Activated CD8-positive, alpha-beta T cell treated with anti-CD3 and anti-CD28 coated beads for 36 hours (primary cell): Measurements from ENCODE around the gene CRELD1. TPM values are rescaled to one million over a fixed set of nuclear protein-coding genes. Genes with fewer than 3 reads are reported as not detected.

ENCODE experiments used
- ATAC-seq: fragments of 200-7000 bp; cut with Tn5 transposase; one replicate; pipeline ENCODE4 v1.10.0; 2021; ENCODE audit warnings: mild to moderate bottlenecking, moderate library complexity
- CTCF ChIA-PET: fragments of 350-600 bp; sonication (Branson Sonifier 250); formaldehyde crosslinking; loops from one replicate; lab custom pipeline; 2021; ENCODE audit warnings: antibody characterized with exemption; lab: Charles Lee
- POLR2A ChIA-PET: fragments of 350-600 bp; sonication (Branson Sonifier 250); formaldehyde crosslinking; loops from one replicate; lab custom pipeline; 2021; ENCODE audit warnings: antibody characterized with exemption; lab: Charles Lee
- DNase-seq: peaks from one replicate; pipeline ENCODE4 v3.0.0-alpha.2; 2020
- H3K27ac Mint-ChIP-seq: one replicate; pipeline ENCODE4 v1.8.0; 2021; ENCODE audit warnings: mild to moderate bottlenecking, mixed read lengths
- H3K27me3 Mint-ChIP-seq: one replicate; pipeline ENCODE4 v1.8.0; 2021; ENCODE audit warnings: mixed read lengths
- H3K36me3 Mint-ChIP-seq: one replicate; pipeline ENCODE4 v1.8.0; 2021; ENCODE audit warnings: low read depth, mixed read lengths
- H3K4me1 Mint-ChIP-seq: one replicate; pipeline ENCODE4 v1.8.0; 2021; ENCODE audit warnings: low read depth, mixed read lengths
- H3K4me3 Mint-ChIP-seq: one replicate; pipeline ENCODE4 v1.8.0; 2021; ENCODE audit warnings: mild to moderate bottlenecking, moderate library complexity, mixed read lengths
- H3K9me3 Mint-ChIP-seq: one replicate; pipeline ENCODE4 v1.8.0; 2021; ENCODE audit warnings: mixed read lengths
- intact Hi-C: fragments of 100-400 bp; cut with micrococcal nuclease; formaldehyde crosslinking; loops from one replicate; pipeline ENCODE4 v1.10.0; 2022
- total RNA-seq, 2 experiments: library from RNA; stranded (reverse); gene quantifications; one replicate each; pipeline ENCODE4 v1.2.3, GENCODE V29; 2021
- TF ChIP-seq, protein P1 (sequence below): fragments of 200-600 bp; IDR thresholded peaks from one replicate; pipeline ENCODE4 v1.8.0; 2022; ENCODE audit warnings: antibody characterized with exemption, mild to moderate bottlenecking

Gene CRELD1
- total RNA-seq, 2 experiments from 2014 or later, result 9.4 to 13.0 TPM

DNA sequence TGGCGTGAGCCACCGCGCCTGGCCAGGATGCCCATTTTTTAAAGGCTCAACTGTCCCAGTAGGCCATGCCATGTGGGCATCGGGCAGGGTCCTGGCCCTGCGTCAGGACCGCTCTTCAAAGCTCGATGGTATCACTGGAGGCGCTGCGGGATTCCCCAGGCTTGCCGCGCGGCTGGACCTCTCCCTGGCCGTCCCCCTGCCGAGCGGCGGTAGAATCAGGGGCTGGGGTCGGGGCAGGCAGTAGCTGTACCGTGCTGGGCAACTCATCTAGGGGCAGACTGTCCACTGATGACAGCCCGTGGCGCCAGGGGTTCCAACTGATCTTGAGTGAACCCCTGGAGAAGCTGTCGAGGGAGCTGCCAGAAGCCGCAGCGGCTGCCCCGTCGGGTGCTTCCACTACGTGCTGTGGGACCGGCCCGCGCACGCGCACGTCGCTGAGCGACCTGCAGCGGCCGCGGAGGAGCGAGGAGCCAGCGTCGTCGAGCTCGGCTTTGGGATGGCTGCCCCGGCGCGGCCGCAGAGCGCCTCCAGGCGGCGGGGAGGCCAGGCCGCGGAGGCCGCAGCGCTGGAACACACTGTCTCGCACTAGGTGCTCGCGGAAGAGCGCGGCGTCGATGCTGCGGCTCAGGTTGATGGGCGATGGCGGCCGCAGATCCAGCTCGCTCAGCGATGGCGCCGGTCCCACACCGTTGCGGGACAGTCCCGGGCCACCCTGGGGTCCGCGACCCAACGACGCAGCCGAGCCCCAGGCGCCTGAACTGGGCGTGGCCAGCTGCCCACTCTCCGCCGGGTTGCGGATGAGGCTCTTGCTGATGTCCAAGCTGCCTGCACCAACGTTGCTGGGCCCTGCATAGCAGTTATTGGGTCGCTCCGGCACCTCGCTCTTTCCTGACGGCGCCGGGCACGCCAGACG lies 12.7 kb downstream of the CRELD1 start:
- H3K4me3 Mint-ChIP-seq, result peak overlapping the region; percentile 78
- TF ChIP-seq, protein P1, sequence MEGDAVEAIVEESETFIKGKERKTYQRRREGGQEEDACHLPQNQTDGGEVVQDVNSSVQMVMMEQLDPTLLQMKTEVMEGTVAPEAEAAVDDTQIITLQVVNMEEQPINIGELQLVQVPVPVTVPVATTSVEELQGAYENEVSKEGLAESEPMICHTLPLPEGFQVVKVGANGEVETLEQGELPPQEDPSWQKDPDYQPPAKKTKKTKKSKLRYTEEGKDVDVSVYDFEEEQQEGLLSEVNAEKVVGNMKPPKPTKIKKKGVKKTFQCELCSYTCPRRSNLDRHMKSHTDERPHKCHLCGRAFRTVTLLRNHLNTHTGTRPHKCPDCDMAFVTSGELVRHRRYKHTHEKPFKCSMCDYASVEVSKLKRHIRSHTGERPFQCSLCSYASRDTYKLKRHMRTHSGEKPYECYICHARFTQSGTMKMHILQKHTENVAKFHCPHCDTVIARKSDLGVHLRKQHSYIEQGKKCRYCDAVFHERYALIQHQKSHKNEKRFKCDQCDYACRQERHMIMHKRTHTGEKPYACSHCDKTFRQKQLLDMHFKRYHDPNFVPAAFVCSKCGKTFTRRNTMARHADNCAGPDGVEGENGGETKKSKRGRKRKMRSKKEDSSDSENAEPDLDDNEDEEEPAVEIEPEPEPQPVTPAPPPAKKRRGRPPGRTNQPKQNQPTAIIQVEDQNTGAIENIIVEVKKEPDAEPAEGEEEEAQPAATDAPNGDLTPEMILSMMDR, result peak; percentile 46
- H3K9me3 Mint-ChIP-seq, result no peaks in the 10 kb centered on the region
- intact Hi-C loops, result no loop called here
- H3K27me3 Mint-ChIP-seq, result no peaks in the 10 kb centered on the region
- peak; percentile 83 for DNase-seq
- ChIA-PET POLR2A (interaction anchor here (0.6 to 1.5 kb wide), 6 partner anchors 8 to 103 kb away, joined by 3 to 14 read pairs (median 5); partner anchors contain the start of genes CRELD1 and JAGN1), CTCF (interaction anchor here (0.6 to 2.0 kb wide), 30 partner anchors 8 to 443 kb away, joined by 3 to 42 read pairs (median 4); partner anchors contain the start of genes ARPC4, CRELD1, FANCD2 and IL17RE)
- H3K36me3 Mint-ChIP-seq, result peaks cover 3% of the 10 kb centered on the region
- peak; percentile 86 for ATAC-seq
- peaks cover 15% of the 10 kb centered on the region for H3K4me1 Mint-ChIP-seq
- peak overlapping the region; percentile 81 for H3K27ac Mint-ChIP-seq

DNA sequence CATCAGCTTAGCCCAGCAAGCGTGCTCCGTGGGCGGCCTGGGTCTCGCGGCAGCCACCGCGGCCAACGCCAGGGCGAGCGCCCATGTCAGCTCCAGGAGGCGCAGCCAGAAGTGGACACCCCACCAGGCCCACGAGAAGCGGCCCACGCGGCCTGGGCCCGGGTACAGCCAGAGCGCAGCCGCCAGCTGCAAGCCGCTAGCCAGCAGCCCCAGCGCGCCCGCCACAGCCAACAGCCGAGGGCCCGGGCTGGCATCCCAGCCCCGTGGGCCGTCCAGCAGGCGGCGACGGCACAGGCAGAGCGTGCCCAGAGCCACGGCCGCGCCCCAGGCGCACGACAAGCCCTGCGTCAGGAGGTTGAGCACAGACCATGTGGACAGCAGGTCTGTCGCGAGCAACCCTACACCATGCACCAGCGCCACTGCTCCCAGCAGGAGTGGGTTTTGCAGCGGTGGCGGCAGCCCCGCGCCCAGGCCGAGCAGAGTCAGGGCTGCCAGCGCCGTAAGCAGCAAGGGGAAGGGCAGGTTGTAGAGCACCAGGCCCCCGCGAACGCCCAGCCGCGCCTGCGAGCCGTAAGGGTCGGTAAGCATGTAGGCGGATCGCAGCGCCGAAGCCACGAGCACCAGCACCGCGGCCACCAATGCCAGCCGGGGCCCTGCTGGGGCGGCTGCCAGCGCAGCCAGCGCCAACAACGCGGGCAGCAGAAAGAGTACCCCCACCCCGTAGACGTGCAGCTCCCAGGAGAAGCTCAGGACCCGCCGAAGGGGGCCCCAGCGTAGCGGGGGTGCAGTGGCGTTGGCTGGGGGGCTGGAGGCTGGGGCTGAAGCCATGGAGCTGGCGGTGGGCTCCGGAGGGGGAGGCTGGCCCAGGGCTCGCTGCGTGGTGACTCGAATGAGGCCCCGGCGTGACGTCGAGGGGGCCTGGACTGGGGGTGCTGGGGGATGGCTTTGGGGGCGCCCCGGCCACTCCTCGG lies 13.7 kb downstream of the CRELD1 start:
- DNase-seq (no peak), ATAC-seq (no peak)
- Mint-ChIP-seq H3K36me3 (peaks cover 3% of the 10 kb centered on the region), H3K27me3 (no peaks in the 10 kb centered on the region), H3K9me3 (no peaks in the 10 kb centered on the region), H3K4me3 (no peak overlapping the region), H3K4me1 (peaks cover 18% of the 10 kb centered on the region), H3K27ac (no peak overlapping the region)
- TF ChIP-seq, protein P1, result no peak
- POLR2A ChIA-PET, result interaction anchor here (1.1 to 1.5 kb wide), 5 partner anchors 7 to 56 kb away, joined by 3 to 14 read pairs (median 6); partner anchors contain the start of genes CRELD1 and JAGN1
- CTCF ChIA-PET, result interaction anchor here (1.0 to 3.9 kb wide), 16 partner anchors 9 to 220 kb away, joined by 3 to 42 read pairs (median 4); partner anchors contain the start of genes CRELD1 and IL17RE
- intact Hi-C loops, result no loop called here

DNA sequence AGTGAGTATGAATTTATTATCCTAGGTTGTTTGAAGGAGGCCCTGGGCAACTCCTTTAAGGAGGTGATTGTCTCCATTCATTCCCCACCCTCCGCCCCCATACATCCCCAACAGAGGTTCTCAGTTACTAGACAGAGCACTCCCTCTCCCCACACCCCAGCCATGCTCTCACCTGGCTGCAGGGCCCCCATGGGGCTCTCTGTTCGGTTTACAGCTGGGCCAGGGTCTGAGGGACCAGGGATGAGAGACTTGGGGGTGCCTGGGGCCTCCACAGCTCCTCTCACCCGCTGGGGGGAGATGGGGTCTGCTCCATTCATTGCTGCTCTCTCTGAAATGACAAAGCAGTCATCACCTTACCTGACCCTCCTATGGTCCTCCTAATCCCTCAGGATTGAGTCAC lies 15.0 kb downstream of the CRELD1 start:
- CTCF ChIA-PET, result interaction anchor here (1.5 to 3.9 kb wide), 3 partner anchors 14 to 38 kb away, joined by 4 to 11 read pairs (median 6); partner anchors contain the start of genes CRELD1 and EMC3
- POLR2A ChIA-PET, result no interaction called here
- H3K27me3 Mint-ChIP-seq, result no peaks in the 10 kb centered on the region
- intact Hi-C loops, result no loop called here
- no peak for DNase-seq
- no peak overlapping the region for H3K4me3 Mint-ChIP-seq
- H3K4me1 Mint-ChIP-seq, result peaks cover 18% of the 10 kb centered on the region
- H3K27ac Mint-ChIP-seq, result no peak overlapping the region
- peaks cover 3% of the 10 kb centered on the region for H3K36me3 Mint-ChIP-seq
- H3K9me3 Mint-ChIP-seq, result no peaks in the 10 kb centered on the region
- TF ChIP-seq, protein P1, result no peak
- ATAC-seq, result no peak

DNA sequence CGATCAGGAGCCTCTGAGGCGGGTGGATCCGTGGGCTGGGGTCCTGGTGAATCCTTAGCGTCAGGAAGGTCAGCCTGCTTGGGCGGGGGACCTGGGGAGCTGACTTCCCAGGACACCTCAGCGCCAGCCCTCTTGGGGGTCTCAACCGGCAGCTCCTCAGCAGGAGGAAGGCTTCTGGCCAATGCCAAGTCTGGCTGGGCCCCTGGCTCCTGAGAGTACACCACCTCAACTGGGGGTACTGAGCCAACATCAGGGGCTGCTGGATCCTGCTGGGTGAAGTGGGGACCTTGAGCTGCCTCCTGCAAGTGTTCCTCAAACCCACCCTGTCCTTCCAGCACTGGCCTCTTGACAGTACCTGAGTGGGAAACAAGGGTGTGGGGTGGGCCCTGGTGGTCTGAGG lies 15.5 kb downstream of the CRELD1 start:
- DNase-seq (no peak), ATAC-seq (no peak)
- Mint-ChIP-seq H3K4me3 (no peak overlapping the region), H3K27me3 (no peaks in the 10 kb centered on the region), H3K27ac (no peak overlapping the region), H3K4me1 (peaks cover 18% of the 10 kb centered on the region), H3K9me3 (no peaks in the 10 kb centered on the region), H3K36me3 (peaks cover 3% of the 10 kb centered on the region)
- CTCF ChIA-PET, result interaction anchor here (0.7 to 3.9 kb wide), 4 partner anchors 14 to 37 kb away, joined by 3 to 11 read pairs (median 5); partner anchors contain the start of genes CRELD1 and EMC3
- intact Hi-C loops, result no loop called here
- TF ChIP-seq, protein P1, result no peak
- POLR2A ChIA-PET, result interaction anchor here (1.4 to 3.9 kb wide), 3 partner anchors 9 to 37 kb away, joined by 3 to 36 read pairs (median 4); partner anchors contain the start of genes CRELD1 and EMC3
